Peyer's patch (tissue), 4 donors: Measurements from ENCODE around the gene SERINC3. TPM values are rescaled to one million over a fixed set of nuclear protein-coding genes. Genes with fewer than 3 reads are reported as not detected.

Experiments used
- DNase-seq, 3 donors: peaks; one replicate each; pipeline ENCODE4 v3.0.0-alpha.2; 2017 to 2019
- H3K27ac ChIP-seq, 4 donors: fragments of 200-600 bp; sonication (generic); one replicate each; pipeline ENCODE4 v1.5.1; 2016 to 2019
- H3K27me3 ChIP-seq, 2 donors: fragments of 200-600 bp; sonication (generic); one replicate each; pipeline ENCODE4 v1.5.1; 2019
- H3K36me3 ChIP-seq, 3 donors: fragments of 200-600 bp; sonication (generic); one replicate each; pipeline ENCODE4 v1.5.1; 2016 to 2019
- H3K4me1 ChIP-seq, 4 donors: fragments of 200-600 bp; sonication (generic); one replicate each; pipeline ENCODE4 v1.5.1; 2016 to 2019
- H3K4me3 ChIP-seq, 4 donors: fragments of 200-600 bp; sonication (generic); 1 replicate in 3 of 4; 2 replicates in 1 of 4; pipeline ENCODE4 v1.5.1; 2016 to 2019; ENCODE audit warnings: mild to moderate bottlenecking in 1 of 4
- H3K9me3 ChIP-seq, 4 donors: fragments of 200-600 bp; sonication (generic); one replicate each; pipeline ENCODE4 v1.5.1; 2016 to 2019; ENCODE audit warnings: mild to moderate bottlenecking in 1 of 4
- POLR2A ChIP-seq, 2 donors: fragments of 450-650 bp; IDR thresholded peaks; one replicate each; pipeline ENCODE4 v1.5.1; 2017; ENCODE audit warnings: antibody characterized with exemption in 2 of 2, mild to moderate bottlenecking in 2 of 2, moderate library complexity in 2 of 2
- total RNA-seq, 4 donors: library from RNA; depleted of rRNA; stranded (reverse); fragments of >200 nt; gene quantifications; one replicate each; pipeline ENCODE4 v1.1.0, GENCODE V29; 2016
- TF ChIP-seq, protein P1 (sequence below), 6 experiments: fragments of 450-650 bp in 4 of 6; fragments of 200-600 bp in 2 of 6; sonication (generic) in 1 of 6; IDR thresholded peaks; one replicate each; pipeline ENCODE4 v1.5.1; 2017 to 2019; ENCODE audit warnings: antibody characterized with exemption in 6 of 6, mild to moderate bottlenecking in 3 of 6, moderate library complexity in 1 of 6

Gene SERINC3
- total RNA-seq, 4 donors from 2014 or later = 24.8 to 70.0 (median 54.2) TPM

DNA sequence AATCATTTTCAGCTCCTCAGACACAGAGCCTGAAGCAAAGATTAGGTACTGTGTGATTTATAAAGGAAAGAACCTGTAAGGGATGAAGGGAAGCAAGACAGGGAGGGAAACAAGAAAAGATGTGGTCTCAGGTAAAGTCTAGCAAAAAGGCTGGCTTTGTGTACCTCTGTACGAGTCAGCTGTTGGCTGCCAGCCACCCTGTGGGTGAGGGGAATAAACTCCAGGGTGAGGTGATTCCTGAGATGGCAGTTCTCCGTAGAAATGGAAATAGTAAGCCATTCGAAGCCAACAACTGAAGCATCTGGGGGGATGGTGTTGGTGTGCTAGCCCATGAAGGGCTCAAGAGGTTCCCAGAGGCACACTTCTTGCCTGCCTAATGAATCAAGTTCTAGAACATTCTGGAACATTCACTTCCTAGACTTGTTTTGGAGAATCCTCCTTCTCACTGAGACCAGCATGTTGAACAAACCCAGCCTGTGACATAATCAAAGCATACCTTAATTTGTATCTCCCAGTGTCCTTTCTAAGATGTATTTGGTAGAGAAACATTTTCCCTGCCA, 56.8 kb downstream of the SERINC3 start:
- H3K4me3 ChIP-seq = no peak overlapping the region
- H3K36me3 ChIP-seq = no peaks in the 10 kb centered on the region
- peaks cover 0 to 14% (median 0%) of the 10 kb centered on the region in 4 donors for H3K4me1 ChIP-seq
- no peak for TF ChIP-seq POLR2A (IDR thresholded peaks at IDR 0.05)
- TF ChIP-seq, protein P1, sequence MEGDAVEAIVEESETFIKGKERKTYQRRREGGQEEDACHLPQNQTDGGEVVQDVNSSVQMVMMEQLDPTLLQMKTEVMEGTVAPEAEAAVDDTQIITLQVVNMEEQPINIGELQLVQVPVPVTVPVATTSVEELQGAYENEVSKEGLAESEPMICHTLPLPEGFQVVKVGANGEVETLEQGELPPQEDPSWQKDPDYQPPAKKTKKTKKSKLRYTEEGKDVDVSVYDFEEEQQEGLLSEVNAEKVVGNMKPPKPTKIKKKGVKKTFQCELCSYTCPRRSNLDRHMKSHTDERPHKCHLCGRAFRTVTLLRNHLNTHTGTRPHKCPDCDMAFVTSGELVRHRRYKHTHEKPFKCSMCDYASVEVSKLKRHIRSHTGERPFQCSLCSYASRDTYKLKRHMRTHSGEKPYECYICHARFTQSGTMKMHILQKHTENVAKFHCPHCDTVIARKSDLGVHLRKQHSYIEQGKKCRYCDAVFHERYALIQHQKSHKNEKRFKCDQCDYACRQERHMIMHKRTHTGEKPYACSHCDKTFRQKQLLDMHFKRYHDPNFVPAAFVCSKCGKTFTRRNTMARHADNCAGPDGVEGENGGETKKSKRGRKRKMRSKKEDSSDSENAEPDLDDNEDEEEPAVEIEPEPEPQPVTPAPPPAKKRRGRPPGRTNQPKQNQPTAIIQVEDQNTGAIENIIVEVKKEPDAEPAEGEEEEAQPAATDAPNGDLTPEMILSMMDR (IDR thresholded peaks at IDR 0.05) = no peak
- no peaks in the 10 kb centered on the region for H3K27me3 ChIP-seq
- H3K27ac ChIP-seq = no peak overlapping the region
- peak in 1 of 3 donors; percentile 67 for DNase-seq
- no peaks in the 10 kb centered on the region for H3K9me3 ChIP-seq

DNA sequence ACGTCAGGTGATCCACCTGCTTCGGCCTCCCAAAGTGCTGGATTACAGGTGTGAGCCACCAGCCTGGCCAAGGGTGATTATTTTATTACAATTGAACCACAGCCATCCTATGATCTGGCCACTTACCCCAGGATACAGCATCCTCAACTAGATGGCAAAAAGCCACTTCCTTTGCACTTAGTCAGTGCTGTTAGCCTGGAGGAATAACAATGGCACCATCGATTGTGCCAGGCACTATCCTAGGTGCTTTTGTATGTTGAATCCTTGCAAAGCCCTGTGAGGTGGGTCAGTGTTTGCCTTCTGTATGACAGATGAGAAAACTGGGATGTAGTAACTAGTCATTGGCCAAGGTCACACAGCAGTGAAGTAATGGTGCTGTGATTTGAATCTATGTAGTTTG, 57.4 kb downstream of the SERINC3 start:
- H3K27ac ChIP-seq = no peak overlapping the region
- H3K9me3 ChIP-seq = no peaks in the 10 kb centered on the region
- peaks cover 0 to 14% (median 0%) of the 10 kb centered on the region in 4 donors for H3K4me1 ChIP-seq
- no peak for DNase-seq
- H3K4me3 ChIP-seq = no peak overlapping the region
- no peaks in the 10 kb centered on the region for H3K27me3 ChIP-seq
- TF ChIP-seq POLR2A (IDR thresholded peaks at IDR 0.05) = no peak
- TF ChIP-seq, protein P1 (IDR thresholded peaks at IDR 0.05) = no peak
- H3K36me3 ChIP-seq = no peaks in the 10 kb centered on the region

DNA sequence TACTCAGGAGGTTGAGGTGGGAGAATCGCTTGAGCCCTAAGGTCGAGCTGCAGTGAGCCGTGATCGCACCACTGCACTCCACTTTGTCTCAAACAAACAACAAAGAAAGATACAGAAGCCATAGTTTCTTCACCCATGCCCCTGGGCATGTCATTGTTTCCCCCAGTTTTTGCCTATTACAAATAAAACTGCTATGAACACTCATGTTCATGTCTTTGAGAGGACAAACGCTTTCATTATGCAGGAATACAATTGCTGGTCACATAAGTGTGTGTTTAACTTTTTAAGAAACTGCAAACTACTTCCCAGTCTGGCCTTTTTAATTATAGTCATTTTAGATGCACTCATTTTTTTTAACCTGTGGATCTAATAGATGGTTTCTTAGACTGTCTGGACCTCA, 58.4 kb downstream of the SERINC3 start:
- TF ChIP-seq, protein P1 (IDR thresholded peaks at IDR 0.05) = no peak
- no peak for TF ChIP-seq POLR2A (IDR thresholded peaks at IDR 0.05)
- Histone ChIP-seq H3K27ac (no peak overlapping the region), H3K4me3 (no peak overlapping the region), H3K36me3 (no peaks in the 10 kb centered on the region), H3K9me3 (no peaks in the 10 kb centered on the region), H3K27me3 (no peaks in the 10 kb centered on the region), H3K4me1 (peaks cover 0 to 14% (median 0%) of the 10 kb centered on the region in 4 donors)
- no peak for DNase-seq

DNA sequence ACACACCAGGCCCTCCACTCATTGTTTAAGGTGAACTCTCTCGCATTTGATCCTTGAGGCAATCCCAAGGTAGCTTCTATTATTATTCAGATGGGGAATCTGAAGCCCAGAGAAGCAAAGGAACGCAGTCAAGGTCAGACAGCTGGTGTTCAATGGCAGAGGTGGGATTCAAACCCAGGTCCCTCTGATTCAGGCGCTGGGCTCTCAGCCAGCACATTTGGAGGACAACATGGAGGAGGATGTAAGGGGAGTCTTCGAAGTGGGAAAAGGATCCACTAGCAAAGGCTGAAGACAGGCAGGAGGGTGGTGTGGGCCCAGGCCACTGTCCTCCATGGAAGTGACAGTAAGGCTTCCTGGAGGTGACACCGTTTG, 60.1 kb downstream of the SERINC3 start:
- H3K4me3 ChIP-seq = no peak overlapping the region
- no peaks in the 10 kb centered on the region for H3K9me3 ChIP-seq
- TF ChIP-seq, protein P1 (IDR thresholded peaks at IDR 0.05) = no peak
- H3K36me3 ChIP-seq = no peaks in the 10 kb centered on the region
- no peak for DNase-seq
- H3K27me3 ChIP-seq = no peaks in the 10 kb centered on the region
- peaks cover 0 to 26% (median 0%) of the 10 kb centered on the region in 4 donors for H3K4me1 ChIP-seq
- H3K27ac ChIP-seq = peak overlapping the region in 2 of 4 donors; percentile 62 to 78

DNA sequence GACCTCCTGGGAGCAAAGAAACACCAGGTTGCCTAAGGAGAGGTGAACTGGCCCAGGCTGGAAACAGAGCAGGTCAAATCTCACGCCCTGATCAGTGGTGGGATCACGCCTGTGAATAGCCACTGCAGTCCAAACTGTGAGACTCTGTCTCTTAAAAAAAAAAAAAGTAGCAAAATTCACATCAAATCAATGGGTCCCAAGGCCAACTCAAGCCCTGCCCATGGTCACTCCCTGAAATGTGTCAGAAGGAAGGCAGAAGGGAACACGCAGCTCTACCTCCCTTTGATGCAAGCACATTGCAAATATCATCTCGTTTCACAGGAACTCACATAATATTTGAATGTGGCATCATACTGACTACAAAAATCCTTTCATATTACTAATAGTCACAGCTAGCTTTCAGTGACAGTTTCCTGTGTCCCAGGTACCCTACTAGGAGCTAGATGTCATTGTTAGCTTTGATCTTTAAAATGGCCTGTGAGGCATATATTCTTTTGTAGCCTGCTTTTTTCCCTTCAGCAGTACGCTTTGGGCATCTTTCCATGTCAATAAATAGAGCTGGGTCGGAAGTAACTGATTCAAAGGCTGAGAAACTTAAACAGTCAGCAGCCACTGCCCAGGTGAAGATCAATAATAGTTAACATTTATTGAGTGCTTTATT, 60.6 kb downstream of the SERINC3 start:
- Histone ChIP-seq H3K4me3 (no peak overlapping the region), H3K9me3 (no peaks in the 10 kb centered on the region), H3K4me1 (peaks cover 0 to 28% (median 0%) of the 10 kb centered on the region in 4 donors), H3K27ac (peak overlapping the region in 2 of 4 donors; percentile 62 to 78), H3K27me3 (no peaks in the 10 kb centered on the region), H3K36me3 (no peaks in the 10 kb centered on the region)
- DNase-seq = no peak
- TF ChIP-seq, protein P1 (IDR thresholded peaks at IDR 0.05) = no peak
